Fibroblast of peridontal ligament (primary cell): ENCODE measurements around the gene ESRRG.
"Not testable (repeated sequence)": the region's sequence is repeated elsewhere in the genome, so short reads cannot be mapped to it uniquely, and the experiment has no call there.

ENCODE experiments used
- DNase-seq: peaks from one replicate; pipeline ENCODE4 v3.0.0-alpha.2; 2010; ENCODE audit errors: extremely low read depth

The ESRRG gene

DNA sequence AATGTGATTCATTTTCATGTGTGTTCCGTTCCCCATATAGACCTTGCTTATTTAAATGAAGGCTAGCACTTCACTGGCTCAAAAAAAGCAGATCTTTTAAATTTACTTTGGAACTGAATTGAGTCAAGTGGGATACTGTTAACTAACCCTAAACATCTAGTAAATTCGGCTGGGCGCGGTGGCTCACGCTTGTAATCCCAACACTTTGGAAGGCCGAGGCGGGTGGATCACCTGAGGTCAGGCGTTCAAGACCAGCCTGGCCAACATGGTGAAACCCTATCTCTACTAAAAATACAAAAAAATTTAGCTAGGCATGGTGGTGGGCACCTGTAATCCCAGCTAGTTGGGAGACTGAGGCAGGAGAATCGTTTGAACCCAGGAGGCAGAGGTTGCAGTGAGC is 19.2 kb downstream of the ESRRG start:
- DNase-seq = not testable (repeated sequence)

GRCh38 chr1:216702170-216702569 is 21.1 kb downstream of the ESRRG start:
- DNase-seq = no peak

GRCh38 chr1:216700779-216701178 is 22.4 kb downstream of the ESRRG start:
- no peak for DNase-seq

- DNase-seq = no peak
Observed at GRCh38 chr1:216691710-216692109, 31.5 kb downstream of the ESRRG start.

GRCh38 chr1:216690603-216691002 is 32.6 kb downstream of the ESRRG start:
- no peak for DNase-seq

GRCh38 chr1:216688127-216688657 is 35.0 kb downstream of the ESRRG start:
- no peak for DNase-seq

GRCh38 chr1:216686860-216687766 is 36.1 kb downstream of the ESRRG start:
- DNase-seq = no peak

DNA sequence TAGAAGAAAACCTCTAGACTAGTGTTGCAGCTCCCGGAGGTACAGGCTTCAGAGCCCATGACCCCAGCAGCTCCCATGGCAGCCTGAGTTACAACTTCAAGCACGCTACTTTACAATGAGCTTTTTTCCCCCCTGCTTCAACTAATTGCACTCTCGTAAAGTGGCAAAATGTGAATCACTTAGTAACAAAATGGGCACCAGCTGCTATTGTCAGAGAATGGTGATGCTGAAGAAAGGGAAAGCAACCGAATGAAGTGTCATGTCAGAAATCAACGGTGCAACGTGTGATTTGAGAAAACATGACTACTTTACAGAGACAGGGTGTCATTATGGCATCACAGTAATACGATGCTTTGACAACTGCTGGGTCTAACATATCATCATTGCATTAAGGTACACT is 40.5 kb downstream of the ESRRG start:
- DNase-seq = no peak

GRCh38 chr1:216679108-216679507 is 44.1 kb downstream of the ESRRG start:
- no peak for DNase-seq

GRCh38 chr1:216670118-216670883 is 52.9 kb downstream of the ESRRG start:
- DNase-seq = no peak

DNA sequence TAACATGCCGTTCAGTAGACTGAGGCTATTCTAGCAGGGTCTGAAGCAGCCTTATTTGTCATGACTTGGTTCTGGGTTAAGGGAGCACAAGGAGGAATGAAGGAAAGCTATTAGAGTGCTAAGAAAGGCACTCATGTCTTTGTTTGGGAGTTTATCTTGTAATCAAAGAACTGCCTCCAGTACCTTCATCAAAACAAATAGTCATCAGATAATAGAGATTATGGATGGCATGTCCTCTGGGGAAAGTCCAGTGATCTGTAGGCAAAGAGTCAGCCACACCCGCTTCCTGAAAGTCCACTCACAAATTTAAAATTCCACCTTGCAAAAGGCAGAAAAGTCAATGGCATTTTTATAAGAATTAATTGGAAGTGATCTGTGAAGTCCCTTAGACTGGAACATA is 56.8 kb downstream of the ESRRG start:
- no peak for DNase-seq

GRCh38 chr1:216665856-216666255 is 57.4 kb downstream of the ESRRG start:
- no peak for DNase-seq

DNA sequence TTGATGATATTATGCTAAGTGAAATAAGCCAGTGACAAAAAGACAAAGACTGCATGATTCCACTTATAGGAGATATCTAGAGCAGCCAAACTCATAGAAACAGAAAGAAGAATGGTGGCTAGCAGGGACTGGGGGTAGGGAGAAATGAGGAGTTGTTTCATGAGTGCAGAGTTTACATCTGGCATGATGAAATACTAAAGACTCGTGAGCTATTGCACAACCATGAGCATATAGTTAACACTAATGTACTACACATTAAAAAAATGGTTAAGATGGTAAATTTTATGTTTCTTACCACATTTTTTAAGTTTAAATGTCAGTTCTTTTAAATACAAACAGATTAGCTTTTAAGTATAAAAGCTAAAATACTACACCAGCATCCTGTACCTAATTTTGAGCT is 57.8 kb downstream of the ESRRG start:
- no peak for DNase-seq

GRCh38 chr1:216662681-216663080 is 60.5 kb downstream of the ESRRG start:
- DNase-seq = no peak

DNA sequence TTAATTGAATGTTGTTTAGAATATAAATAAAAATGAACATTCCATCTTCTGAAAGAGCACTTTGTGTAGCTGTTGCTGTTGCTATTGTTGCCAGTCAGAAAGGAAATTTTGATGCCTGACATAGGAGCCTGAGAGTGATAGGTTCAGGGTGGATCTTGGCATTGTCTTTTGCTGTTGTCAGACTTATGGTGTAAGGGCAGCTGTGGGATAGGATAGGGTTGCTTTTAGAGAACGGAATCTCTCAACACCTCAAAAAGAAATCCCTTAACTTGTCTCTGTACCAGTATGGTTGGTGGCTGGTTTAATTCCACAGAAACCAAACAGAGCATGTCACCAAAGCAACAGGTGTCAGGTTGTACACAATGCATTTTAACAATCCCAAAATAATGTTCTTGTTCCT is 62.7 kb downstream of the ESRRG start:
- DNase-seq = no peak

DNA sequence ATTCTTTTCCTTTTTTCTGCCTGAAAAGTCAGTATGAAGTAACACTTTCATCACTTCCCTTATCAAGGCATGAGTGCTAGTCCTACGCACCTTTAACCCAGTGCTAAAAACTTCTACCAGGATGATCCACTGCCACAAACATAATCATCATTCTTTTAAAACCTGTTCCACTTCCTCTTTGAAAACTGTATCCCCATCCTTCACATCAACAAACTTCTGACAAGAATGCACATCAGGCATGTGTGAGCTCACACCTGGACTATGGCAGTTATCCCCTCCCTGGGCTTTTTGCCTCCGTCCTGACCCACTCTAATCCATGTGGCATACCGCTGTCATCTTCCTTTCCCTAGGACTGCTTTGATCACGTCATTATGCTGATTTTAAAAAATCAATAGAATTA is 70.2 kb downstream of the ESRRG start:
- no peak for DNase-seq

DNA sequence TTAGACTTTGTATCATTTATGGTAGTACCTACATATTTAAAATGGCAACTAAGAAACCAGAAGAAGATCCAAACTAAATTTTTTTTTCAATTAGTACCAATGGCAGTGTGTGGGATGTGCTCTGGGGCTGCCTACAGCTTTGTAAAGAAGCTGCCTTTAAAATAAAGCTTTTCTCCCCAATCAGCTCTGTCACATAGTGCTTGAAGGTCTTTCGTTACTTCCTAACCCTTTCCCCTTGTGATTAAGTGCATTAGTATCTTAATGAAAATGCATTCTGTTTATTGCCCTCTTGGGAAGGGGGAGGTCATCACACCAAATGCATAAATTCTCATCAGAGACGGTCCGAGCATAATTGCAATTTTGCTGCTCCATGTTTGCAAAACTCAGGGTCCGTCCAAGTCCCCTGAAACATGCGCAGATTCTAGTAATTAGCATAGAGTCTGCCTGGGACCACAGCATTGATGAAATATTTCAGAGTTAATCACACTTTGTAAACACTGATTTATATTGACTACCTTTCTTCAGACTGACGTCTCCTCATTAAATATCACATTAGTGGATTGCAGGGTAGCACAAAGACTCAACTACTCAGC is 71.3 kb downstream of the ESRRG start:
- no peak for DNase-seq

GRCh38 chr1:216643176-216643575 is 80.1 kb downstream of the ESRRG start:
- no peak for DNase-seq

- no peak for DNase-seq
Observed at GRCh38 chr1:216641669-216642460, 81.4 kb downstream of the ESRRG start.

GRCh38 chr1:216640100-216640499 is 83.1 kb downstream of the ESRRG start:
- DNase-seq = no peak

DNA sequence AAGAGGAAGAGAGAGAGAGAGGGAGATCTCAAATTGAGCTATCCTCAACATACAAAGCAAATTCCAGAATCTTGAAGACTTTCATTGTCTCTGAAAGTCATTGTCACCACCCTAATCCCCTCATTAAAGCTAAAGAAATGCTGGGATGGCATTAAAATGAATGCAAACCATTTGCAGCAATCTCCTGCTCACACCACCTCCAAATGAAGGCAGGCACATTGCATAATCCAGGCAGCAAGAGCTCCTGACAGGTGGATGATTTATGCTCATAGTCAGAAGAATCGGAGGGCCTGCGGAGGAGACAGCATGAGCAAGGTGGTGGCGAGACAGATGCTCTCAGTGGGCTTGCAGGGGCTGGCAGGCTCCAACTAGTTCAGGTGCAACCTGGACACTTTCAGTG is 90.2 kb downstream of the ESRRG start:
- no peak for DNase-seq

GRCh38 chr1:216630532-216630931 is 92.7 kb downstream of the ESRRG start:
- no peak for DNase-seq
